Measurements from ENCODE around the gene RABGAP1.

The RABGAP1 gene

DNA sequence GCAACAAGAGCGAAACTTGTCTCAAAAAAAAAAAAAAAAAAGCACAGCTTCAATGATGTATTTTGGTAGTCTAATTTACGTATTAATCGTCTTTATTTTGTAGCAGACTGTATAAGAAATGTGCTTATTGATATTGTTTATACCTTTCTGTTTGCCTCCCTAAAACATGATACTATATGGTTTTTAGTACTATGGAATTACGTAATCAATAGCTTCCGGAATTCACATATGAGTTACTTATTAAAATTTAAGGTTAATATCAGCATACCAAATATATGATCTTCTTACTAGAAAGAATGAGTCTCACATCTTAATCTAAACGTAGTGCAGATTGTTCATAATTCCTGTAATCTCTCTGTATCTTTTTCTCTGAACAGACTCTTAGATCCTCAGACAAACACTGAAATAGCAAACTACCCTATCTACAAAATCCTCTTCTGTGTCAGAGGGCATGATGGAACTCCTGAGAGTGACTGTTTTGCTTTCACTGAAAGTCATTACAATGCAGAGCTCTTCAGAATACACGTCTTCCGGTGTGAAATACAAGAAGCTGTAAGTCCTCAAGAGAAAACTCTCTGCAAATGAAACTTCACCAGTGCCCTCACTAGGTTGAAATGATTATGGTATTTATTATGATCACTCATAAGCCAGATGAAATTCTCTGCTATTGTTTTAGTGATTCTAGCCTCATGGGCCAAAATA lies 48.3 kb downstream of the RABGAP1 start:
- H3K9me3 ChIP-seq (replicated peaks; ENCODE audit: insufficient read depth, low read length), result no peaks in the 10 kb centered on the region
- no peak overlapping the region for H3K4me2 ChIP-seq (ENCODE audit: low read depth, low read length)
- no peaks in the 10 kb centered on the region for H3K9me2 ChIP-seq (replicated peaks; ENCODE audit: insufficient read depth, low read length)
- TF ChIP-seq EZH2 (optimal IDR thresholded peaks at IDR 0.05; ENCODE audit: low read depth, low read length) (no peak), EZH2phosphoT487 (IDR thresholded peaks at IDR 0.05; ENCODE audit: low read length) (no peak)
- TF ChIP-seq, protein P1, sequence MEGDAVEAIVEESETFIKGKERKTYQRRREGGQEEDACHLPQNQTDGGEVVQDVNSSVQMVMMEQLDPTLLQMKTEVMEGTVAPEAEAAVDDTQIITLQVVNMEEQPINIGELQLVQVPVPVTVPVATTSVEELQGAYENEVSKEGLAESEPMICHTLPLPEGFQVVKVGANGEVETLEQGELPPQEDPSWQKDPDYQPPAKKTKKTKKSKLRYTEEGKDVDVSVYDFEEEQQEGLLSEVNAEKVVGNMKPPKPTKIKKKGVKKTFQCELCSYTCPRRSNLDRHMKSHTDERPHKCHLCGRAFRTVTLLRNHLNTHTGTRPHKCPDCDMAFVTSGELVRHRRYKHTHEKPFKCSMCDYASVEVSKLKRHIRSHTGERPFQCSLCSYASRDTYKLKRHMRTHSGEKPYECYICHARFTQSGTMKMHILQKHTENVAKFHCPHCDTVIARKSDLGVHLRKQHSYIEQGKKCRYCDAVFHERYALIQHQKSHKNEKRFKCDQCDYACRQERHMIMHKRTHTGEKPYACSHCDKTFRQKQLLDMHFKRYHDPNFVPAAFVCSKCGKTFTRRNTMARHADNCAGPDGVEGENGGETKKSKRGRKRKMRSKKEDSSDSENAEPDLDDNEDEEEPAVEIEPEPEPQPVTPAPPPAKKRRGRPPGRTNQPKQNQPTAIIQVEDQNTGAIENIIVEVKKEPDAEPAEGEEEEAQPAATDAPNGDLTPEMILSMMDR (IDR thresholded peaks at IDR 0.05; ENCODE audit: low read length), result no peak
- H4K20me1 ChIP-seq (ENCODE audit: insufficient read depth, low read length), result no peaks in the 10 kb centered on the region
- no peak overlapping the region for H3K4me3 ChIP-seq (ENCODE audit: low read length)
- peaks cover 11% of the 10 kb centered on the region for H3K4me1 ChIP-seq (ENCODE audit: low read length)
- H2AFZ ChIP-seq (ENCODE audit: low read length), result no peak overlapping the region
- no peak overlapping the region for H3K9ac ChIP-seq (ENCODE audit: low read length)
- H3K36me3 ChIP-seq (replicated peaks; ENCODE audit: insufficient read depth, low read length), result 0 out of 2 replicates have a peak, but pooled peaks cover 3% of the 10 kb centered on the region
- no peaks in the 10 kb centered on the region for H3K79me2 ChIP-seq (ENCODE audit: low read length)
- peak; percentile 73 for DNase-seq
- H3F3A ChIP-seq (ENCODE audit: insufficient read depth, low read length), result peaks cover 12% of the 10 kb centered on the region
- H3K27ac ChIP-seq (ENCODE audit: low read length), result peak overlapping the region; percentile 19; the same call in 1 of the 2 replicates
- H3K27me3 ChIP-seq (replicated peaks; ENCODE audit: insufficient read depth, low read length), result no peaks in the 10 kb centered on the region

GRCh38 chr9:122991370-122991830 lies 50.6 kb downstream of the RABGAP1 start:
- H3K4me1 ChIP-seq (ENCODE audit: low read length), result peaks cover 11% of the 10 kb centered on the region
- H4K20me1 ChIP-seq (ENCODE audit: insufficient read depth, low read length), result no peaks in the 10 kb centered on the region
- TF ChIP-seq EZH2phosphoT487 (IDR thresholded peaks at IDR 0.05; ENCODE audit: low read length), result no peak
- TF ChIP-seq, protein P1 (IDR thresholded peaks at IDR 0.05; ENCODE audit: low read length), result peak; percentile 54
- DNase-seq, result peak; percentile 42
- no peaks in the 10 kb centered on the region for H3K9me2 ChIP-seq (replicated peaks; ENCODE audit: insufficient read depth, low read length)
- no peaks in the 10 kb centered on the region for H3K27me3 ChIP-seq (replicated peaks; ENCODE audit: insufficient read depth, low read length)
- H3K9ac ChIP-seq (ENCODE audit: low read length), result no peak overlapping the region
- H3K4me2 ChIP-seq (ENCODE audit: low read depth, low read length), result no peak overlapping the region
- H3K36me3 ChIP-seq (replicated peaks; ENCODE audit: insufficient read depth, low read length), result 0 out of 2 replicates have a peak, but pooled peaks cover 3% of the 10 kb centered on the region
- no peaks in the 10 kb centered on the region for H3K9me3 ChIP-seq (replicated peaks; ENCODE audit: insufficient read depth, low read length)
- no peak overlapping the region for H3K27ac ChIP-seq (ENCODE audit: low read length)
- no peak overlapping the region for H3K4me3 ChIP-seq (ENCODE audit: low read length)
- no peak overlapping the region for H2AFZ ChIP-seq (ENCODE audit: low read length)
- H3F3A ChIP-seq (ENCODE audit: insufficient read depth, low read length), result peaks cover 12% of the 10 kb centered on the region
- no peaks in the 10 kb centered on the region for H3K79me2 ChIP-seq (ENCODE audit: low read length)

GRCh38 chr9:122996586-122996985 lies 55.8 kb downstream of the RABGAP1 start:
- H3K79me2 ChIP-seq (ENCODE audit: low read length), result no peaks in the 10 kb centered on the region
- H3K36me3 ChIP-seq (replicated peaks; ENCODE audit: insufficient read depth, low read length), result no peaks in the 10 kb centered on the region
- TF ChIP-seq, protein P1 (IDR thresholded peaks at IDR 0.05; ENCODE audit: low read length), result no peak
- TF ChIP-seq EZH2 (optimal IDR thresholded peaks at IDR 0.05; ENCODE audit: low read depth, low read length) (no peak), EZH2phosphoT487 (IDR thresholded peaks at IDR 0.05; ENCODE audit: low read length) (no peak)

More at GRCh38 chr9:122996586-122996985, 55.8 kb downstream of the RABGAP1 start:
- Histone ChIP-seq H3K9me3 (replicated peaks; ENCODE audit: insufficient read depth, low read length) (no peaks in the 10 kb centered on the region), H4K20me1 (ENCODE audit: insufficient read depth, low read length) (no peaks in the 10 kb centered on the region), H3K9me2 (replicated peaks; ENCODE audit: insufficient read depth, low read length) (no peaks in the 10 kb centered on the region), H3K4me3 (ENCODE audit: low read length) (no peak overlapping the region), H3F3A (ENCODE audit: insufficient read depth, low read length) (no peaks in the 10 kb centered on the region), H3K27ac (ENCODE audit: low read length) (no peak overlapping the region), H3K4me1 (ENCODE audit: low read length) (no peaks in the 10 kb centered on the region), H3K9ac (ENCODE audit: low read length) (no peak overlapping the region), H3K4me2 (ENCODE audit: low read depth, low read length) (no peak overlapping the region), H2AFZ (ENCODE audit: low read length) (no peak overlapping the region), H3K27me3 (replicated peaks; ENCODE audit: insufficient read depth, low read length) (no peaks in the 10 kb centered on the region)
- no peak for DNase-seq
